K562 (cell line): ENCODE results near the gene GOSR1.

Experiments used
- GTF2F1 ChIP-seq: IDR thresholded peaks from 2 replicates; pipeline ENCODE4 v1.6.1; 2011; ENCODE audit warnings: low read depth, low read length, improper control_type of control experiment
- HCFC1 ChIP-seq: IDR thresholded peaks from 2 replicates; pipeline ENCODE4 v1.6.1; 2012; ENCODE audit warnings: low read depth, low read length, improper control_type of control experiment
- L3MBTL2 ChIP-seq: fragments of 450-650 bp; IDR thresholded peaks from 2 replicates; pipeline ENCODE4 v1.6.1; 2016; ENCODE audit warnings: mild to moderate bottlenecking, moderate library complexity
- TAF1 ChIP-seq: IDR thresholded peaks from 2 replicates; pipeline ENCODE4 v1.6.1; 2011; ENCODE audit warnings: mild to moderate bottlenecking, low read length, moderate library complexity; ENCODE audit not compliant: insufficient read depth, control insufficient read depth, severe bottlenecking; ENCODE audit errors: extremely low read depth
- U2AF1 ChIP-seq: fragments of 200-400 bp; formaldehyde crosslinking; optimal IDR thresholded peaks from 2 replicates; pipeline ENCODE3; 2017; ENCODE audit warnings: mild to moderate bottlenecking, low read depth, low read length, moderate library complexity
- ZNF431 ChIP-seq: sonication (generic); formaldehyde crosslinking; IDR thresholded peaks from 2 replicates; pipeline ENCODE4 v1.8.0; 2022; ENCODE audit warnings: mild to moderate bottlenecking, missing genetic modification reagents
- TF ChIP-seq, protein P1 (sequence below): sonication (generic); formaldehyde crosslinking; IDR thresholded peaks from 2 replicates; pipeline ENCODE4 v1.8.0; 2023; ENCODE audit warnings: mild to moderate bottlenecking, missing genetic modification reagents
- TF ChIP-seq, protein P2 (sequence below), 3 experiments: fragments of 200-800 bp in 1 of 3; fragments of 250-450 bp in 1 of 3; fragments of 450-650 bp in 1 of 3; sonication (Bioruptor Pico) in 1 of 3; sonication (Bioruptor generic) in 1 of 3; formaldehyde crosslinking in 1 of 3; IDR thresholded peaks; 2 replicates each; pipeline versions ENCODE4 v1.6.1 to v1.8.0; 2016 to 2022; ENCODE audit warnings: mild to moderate bottlenecking in 2 of 3, missing genetic modification characterization in 2 of 3, missing compliant biosample characterization in 1 of 3, moderate library complexity in 1 of 3
- TF ChIP-seq, protein P3 (sequence below): IDR thresholded peaks from 3 replicates; pipeline ENCODE4 v1.6.1; 2011; ENCODE audit warnings: borderline replicate concordance, mild to moderate bottlenecking, moderate library complexity; ENCODE audit not compliant: insufficient read length; ENCODE audit errors: extremely low read depth
- TF ChIP-seq, protein P4 (sequence below): sonication (generic); formaldehyde crosslinking; IDR thresholded peaks from 2 replicates; pipeline ENCODE4 v1.8.1; 2022; ENCODE audit warnings: missing genetic modification reagents

DNA sequence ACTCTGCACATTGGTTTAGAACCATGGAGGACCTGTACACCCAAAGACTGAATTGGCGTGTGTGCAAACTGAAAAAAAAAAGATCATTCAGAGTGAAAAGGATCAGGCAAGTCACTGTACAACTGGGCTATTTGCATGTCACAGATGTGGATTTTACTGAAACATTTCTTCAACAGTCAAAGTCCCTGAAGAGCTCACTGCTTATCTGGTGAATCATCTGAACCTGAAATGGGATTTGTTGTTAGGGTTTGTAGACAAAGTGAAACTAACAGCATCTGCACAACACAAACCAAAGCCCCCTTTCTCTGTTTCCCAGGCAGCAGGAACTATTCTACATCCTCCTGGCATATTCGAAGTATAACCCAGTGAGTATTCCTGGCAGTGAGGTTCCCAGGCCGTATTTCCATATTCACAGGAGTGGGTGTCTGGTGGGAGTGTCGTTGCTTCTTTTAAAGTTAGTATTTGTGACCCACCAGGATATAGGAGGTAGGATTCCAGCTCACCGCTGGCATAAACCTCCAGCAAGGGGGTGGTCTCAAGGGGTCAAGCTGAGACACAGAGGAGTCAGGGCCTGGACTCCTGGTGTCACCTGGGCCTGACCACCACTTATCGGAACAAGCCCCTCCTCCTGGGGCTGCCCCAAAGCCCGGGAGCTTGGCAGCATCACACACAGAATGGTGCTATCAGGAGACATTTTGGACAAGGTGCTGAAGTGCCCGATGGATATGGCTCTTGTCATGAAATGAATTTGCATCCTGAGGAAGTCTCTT lies 80.9 kb downstream of the GOSR1 start:
- TF ChIP-seq, protein P1, sequence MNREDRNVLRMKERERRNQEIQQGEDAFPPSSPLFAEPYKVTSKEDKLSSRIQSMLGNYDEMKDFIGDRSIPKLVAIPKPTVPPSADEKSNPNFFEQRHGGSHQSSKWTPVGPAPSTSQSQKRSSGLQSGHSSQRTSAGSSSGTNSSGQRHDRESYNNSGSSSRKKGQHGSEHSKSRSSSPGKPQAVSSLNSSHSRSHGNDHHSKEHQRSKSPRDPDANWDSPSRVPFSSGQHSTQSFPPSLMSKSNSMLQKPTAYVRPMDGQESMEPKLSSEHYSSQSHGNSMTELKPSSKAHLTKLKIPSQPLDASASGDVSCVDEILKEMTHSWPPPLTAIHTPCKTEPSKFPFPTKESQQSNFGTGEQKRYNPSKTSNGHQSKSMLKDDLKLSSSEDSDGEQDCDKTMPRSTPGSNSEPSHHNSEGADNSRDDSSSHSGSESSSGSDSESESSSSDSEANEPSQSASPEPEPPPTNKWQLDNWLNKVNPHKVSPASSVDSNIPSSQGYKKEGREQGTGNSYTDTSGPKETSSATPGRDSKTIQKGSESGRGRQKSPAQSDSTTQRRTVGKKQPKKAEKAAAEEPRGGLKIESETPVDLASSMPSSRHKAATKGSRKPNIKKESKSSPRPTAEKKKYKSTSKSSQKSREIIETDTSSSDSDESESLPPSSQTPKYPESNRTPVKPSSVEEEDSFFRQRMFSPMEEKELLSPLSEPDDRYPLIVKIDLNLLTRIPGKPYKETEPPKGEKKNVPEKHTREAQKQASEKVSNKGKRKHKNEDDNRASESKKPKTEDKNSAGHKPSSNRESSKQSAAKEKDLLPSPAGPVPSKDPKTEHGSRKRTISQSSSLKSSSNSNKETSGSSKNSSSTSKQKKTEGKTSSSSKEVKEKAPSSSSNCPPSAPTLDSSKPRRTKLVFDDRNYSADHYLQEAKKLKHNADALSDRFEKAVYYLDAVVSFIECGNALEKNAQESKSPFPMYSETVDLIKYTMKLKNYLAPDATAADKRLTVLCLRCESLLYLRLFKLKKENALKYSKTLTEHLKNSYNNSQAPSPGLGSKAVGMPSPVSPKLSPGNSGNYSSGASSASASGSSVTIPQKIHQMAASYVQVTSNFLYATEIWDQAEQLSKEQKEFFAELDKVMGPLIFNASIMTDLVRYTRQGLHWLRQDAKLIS, result no peak
- TF ChIP-seq, protein P2, sequence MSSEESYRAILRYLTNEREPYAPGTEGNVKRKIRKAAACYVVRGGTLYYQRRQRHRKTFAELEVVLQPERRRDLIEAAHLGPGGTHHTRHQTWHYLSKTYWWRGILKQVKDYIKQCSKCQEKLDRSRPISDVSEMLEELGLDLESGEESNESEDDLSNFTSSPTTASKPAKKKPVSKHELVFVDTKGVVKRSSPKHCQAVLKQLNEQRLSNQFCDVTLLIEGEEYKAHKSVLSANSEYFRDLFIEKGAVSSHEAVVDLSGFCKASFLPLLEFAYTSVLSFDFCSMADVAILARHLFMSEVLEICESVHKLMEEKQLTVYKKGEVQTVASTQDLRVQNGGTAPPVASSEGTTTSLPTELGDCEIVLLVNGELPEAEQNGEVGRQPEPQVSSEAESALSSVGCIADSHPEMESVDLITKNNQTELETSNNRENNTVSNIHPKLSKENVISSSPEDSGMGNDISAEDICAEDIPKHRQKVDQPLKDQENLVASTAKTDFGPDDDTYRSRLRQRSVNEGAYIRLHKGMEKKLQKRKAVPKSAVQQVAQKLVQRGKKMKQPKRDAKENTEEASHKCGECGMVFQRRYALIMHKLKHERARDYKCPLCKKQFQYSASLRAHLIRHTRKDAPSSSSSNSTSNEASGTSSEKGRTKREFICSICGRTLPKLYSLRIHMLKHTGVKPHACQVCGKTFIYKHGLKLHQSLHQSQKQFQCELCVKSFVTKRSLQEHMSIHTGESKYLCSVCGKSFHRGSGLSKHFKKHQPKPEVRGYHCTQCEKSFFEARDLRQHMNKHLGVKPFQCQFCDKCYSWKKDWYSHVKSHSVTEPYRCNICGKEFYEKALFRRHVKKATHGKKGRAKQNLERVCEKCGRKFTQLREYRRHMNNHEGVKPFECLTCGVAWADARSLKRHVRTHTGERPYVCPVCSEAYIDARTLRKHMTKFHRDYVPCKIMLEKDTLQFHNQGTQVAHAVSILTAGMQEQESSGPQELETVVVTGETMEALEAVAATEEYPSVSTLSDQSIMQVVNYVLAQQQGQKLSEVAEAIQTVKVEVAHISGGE (CRISPR knock-in tag; IDR thresholded peaks at IDR 0.05), result no peak
- TF ChIP-seq U2AF1, result no peak
- TF ChIP-seq ZNF431 (CRISPR knock-in tag), result no peak
- no peak for TF ChIP-seq L3MBTL2
- no peak for TF ChIP-seq GTF2F1
- TF ChIP-seq HCFC1, result no peak
- TF ChIP-seq, protein P3, sequence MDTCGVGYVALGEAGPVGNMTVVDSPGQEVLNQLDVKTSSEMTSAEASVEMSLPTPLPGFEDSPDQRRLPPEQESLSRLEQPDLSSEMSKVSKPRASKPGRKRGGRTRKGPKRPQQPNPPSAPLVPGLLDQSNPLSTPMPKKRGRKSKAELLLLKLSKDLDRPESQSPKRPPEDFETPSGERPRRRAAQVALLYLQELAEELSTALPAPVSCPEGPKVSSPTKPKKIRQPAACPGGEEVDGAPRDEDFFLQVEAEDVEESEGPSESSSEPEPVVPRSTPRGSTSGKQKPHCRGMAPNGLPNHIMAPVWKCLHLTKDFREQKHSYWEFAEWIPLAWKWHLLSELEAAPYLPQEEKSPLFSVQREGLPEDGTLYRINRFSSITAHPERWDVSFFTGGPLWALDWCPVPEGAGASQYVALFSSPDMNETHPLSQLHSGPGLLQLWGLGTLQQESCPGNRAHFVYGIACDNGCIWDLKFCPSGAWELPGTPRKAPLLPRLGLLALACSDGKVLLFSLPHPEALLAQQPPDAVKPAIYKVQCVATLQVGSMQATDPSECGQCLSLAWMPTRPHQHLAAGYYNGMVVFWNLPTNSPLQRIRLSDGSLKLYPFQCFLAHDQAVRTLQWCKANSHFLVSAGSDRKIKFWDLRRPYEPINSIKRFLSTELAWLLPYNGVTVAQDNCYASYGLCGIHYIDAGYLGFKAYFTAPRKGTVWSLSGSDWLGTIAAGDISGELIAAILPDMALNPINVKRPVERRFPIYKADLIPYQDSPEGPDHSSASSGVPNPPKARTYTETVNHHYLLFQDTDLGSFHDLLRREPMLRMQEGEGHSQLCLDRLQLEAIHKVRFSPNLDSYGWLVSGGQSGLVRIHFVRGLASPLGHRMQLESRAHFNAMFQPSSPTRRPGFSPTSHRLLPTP, result no peak
- no peak for TF ChIP-seq TAF1
- TF ChIP-seq, protein P4, sequence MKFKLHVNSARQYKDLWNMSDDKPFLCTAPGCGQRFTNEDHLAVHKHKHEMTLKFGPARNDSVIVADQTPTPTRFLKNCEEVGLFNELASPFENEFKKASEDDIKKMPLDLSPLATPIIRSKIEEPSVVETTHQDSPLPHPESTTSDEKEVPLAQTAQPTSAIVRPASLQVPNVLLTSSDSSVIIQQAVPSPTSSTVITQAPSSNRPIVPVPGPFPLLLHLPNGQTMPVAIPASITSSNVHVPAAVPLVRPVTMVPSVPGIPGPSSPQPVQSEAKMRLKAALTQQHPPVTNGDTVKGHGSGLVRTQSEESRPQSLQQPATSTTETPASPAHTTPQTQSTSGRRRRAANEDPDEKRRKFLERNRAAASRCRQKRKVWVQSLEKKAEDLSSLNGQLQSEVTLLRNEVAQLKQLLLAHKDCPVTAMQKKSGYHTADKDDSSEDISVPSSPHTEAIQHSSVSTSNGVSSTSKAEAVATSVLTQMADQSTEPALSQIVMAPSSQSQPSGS (CRISPR knock-in tag), result no peak
